ENCODE measurements around the gene SMYD2.

Gene SMYD2

GRCh38 chr1:214361636-214362035 lies 80.7 kb downstream of the SMYD2 start:
- CTCF ChIA-PET = interaction anchor here (0.8 to 1.4 kb wide), 3 partner anchors 10 to 29 kb away, joined by 3 to 4 read pairs (median 3); no protein-coding TSS in a partner anchor
- DNase-seq (ENCODE audit: extremely low spot score) = no peak
- POLR2A ChIA-PET = no interaction called here
- no peak for TF ChIP-seq CTCF (IDR thresholded peaks at IDR 0.05; ENCODE audit: control extremely low read depth, extremely low read depth, low read depth, missing control alignments)

- TF ChIP-seq CTCF (IDR thresholded peaks at IDR 0.05; ENCODE audit: control extremely low read depth, extremely low read depth, low read depth, missing control alignments) = no peak
- CTCF ChIA-PET = interaction anchor here (1.1 to 1.4 kb wide), 3 partner anchors 9 to 29 kb away, joined by 3 to 4 read pairs (median 3); no protein-coding TSS in a partner anchor
Observed at GRCh38 chr1:214362188-214362882, 81.4 kb downstream of the SMYD2 start.

GRCh38 chr1:214363386-214363785 lies 82.4 kb downstream of the SMYD2 start:
- ChIA-PET CTCF (interaction anchor here (1.3 kb wide), 1 partner anchor 8 kb away, joined by 3 read pairs; no protein-coding TSS in a partner anchor), POLR2A (no interaction called here)
- TF ChIP-seq CTCF (IDR thresholded peaks at IDR 0.05; ENCODE audit: control extremely low read depth, extremely low read depth, low read depth, missing control alignments) = no peak
- DNase-seq (ENCODE audit: extremely low spot score) = no peak

More at GRCh38 chr1:214362188-214362882, 81.4 kb downstream of the SMYD2 start:
- POLR2A ChIA-PET = no interaction called here
- DNase-seq (ENCODE audit: extremely low spot score) = no peak

GRCh38 chr1:214364386-214364785 lies 83.4 kb downstream of the SMYD2 start:
- CTCF ChIA-PET = no interaction called here
- TF ChIP-seq CTCF (IDR thresholded peaks at IDR 0.05; ENCODE audit: control extremely low read depth, extremely low read depth, low read depth, missing control alignments) = no peak
- POLR2A ChIA-PET = no interaction called here
- DNase-seq (ENCODE audit: extremely low spot score) = no peak

GRCh38 chr1:214364786-214365295 lies 83.9 kb downstream of the SMYD2 start:
- DNase-seq (ENCODE audit: extremely low spot score) = no peak
- TF ChIP-seq CTCF (IDR thresholded peaks at IDR 0.05; ENCODE audit: control extremely low read depth, extremely low read depth, low read depth, missing control alignments) = no peak
- POLR2A ChIA-PET = no interaction called here
- CTCF ChIA-PET = no interaction called here

GRCh38 chr1:214367841-214368240 lies 86.9 kb downstream of the SMYD2 start:
- DNase-seq (ENCODE audit: extremely low spot score) = no peak
- TF ChIP-seq CTCF (IDR thresholded peaks at IDR 0.05; ENCODE audit: control extremely low read depth, extremely low read depth, low read depth, missing control alignments) = no peak
- ChIA-PET CTCF (no interaction called here), POLR2A (no interaction called here)

All from GM10248 (cell line).